A549 (cell line): ENCODE results near the gene ARHGAP18. TPM values are rescaled to one million over a fixed set of nuclear protein-coding genes. Genes with fewer than 3 reads are reported as not detected.

Experiments
- ATAC-seq, 2 experiments: fragments of 200-7000 bp in 1 of 2; fragments of >200 bp in 1 of 2; cut with Nextera tagmentation in 1 of 2; cut with Tn5 transposase in 1 of 2; 3 replicates each; pipeline versions ENCODE4 v1.8.0 to v1.9.1; 2018 to 2020; ENCODE audit warnings: mild to moderate bottlenecking in 1 of 2, moderate library complexity in 1 of 2
- CTCF ChIA-PET: fragments of 300-600 bp; sonication (Branson Sonifier 250); formaldehyde crosslinking; extraction: SDS; loops from one replicate; lab custom pipeline; 2021; ENCODE audit warnings: antibody characterized with exemption, inconsistent platforms; lab: Yijun Ruan, JAX
- POLR2A ChIA-PET: fragments of 350-600 bp; formaldehyde crosslinking; extraction: SDS; loops from one replicate; lab custom pipeline; 2021; ENCODE audit warnings: antibody characterized with exemption, inconsistent platforms; lab: Yijun Ruan, JAX
- DNase-seq, 2 experiments: peaks; one replicate each; pipeline versions ENCODE4 v3.0.0 to v3.0.0-alpha.2; 2011 to 2016; ENCODE audit warnings: low read depth in 1 of 2, low spot score in 1 of 2
- FAIRE-seq: peaks from 2 replicates; lab custom pipeline; 2011; peaks lifted over from hg19 to GRCh38; lab: Jason Lieb, UNC
- H3K27ac ChIP-seq, 2 experiments: fragments of >200 bp; sonication (Bioruptor Twin); formaldehyde crosslinking; 3 replicates each; pipeline ENCODE4 v1.5.1; 2016 to 2017
- H3K4me1 ChIP-seq: fragments of >200 bp; sonication (Bioruptor Twin); formaldehyde crosslinking; 3 replicates; pipeline ENCODE4 v1.6.1; 2016
- H3K4me2 ChIP-seq: fragments of >200 bp; sonication (Bioruptor Twin); formaldehyde crosslinking; 3 replicates; pipeline ENCODE4 v1.6.1; 2016
- H3K4me3 ChIP-seq: fragments of >200 bp; sonication (Bioruptor Twin); formaldehyde crosslinking; 3 replicates; pipeline ENCODE4 v1.5.1; 2016
- H3K9me3 ChIP-seq: fragments of >200 bp; sonication (Bioruptor Twin); formaldehyde crosslinking; 3 replicates; pipeline ENCODE4 v1.6.1; 2016
- BHLHE40 ChIP-seq: IDR thresholded peaks from 2 replicates; pipeline ENCODE4 v1.6.1; 2012; ENCODE audit warnings: low read depth, low read length, inconsistent platforms
- CHD4 ChIP-seq: fragments of 200-600 bp; sonication (generic); IDR thresholded peaks from 2 replicates; pipeline ENCODE4 v1.6.1; 2016; ENCODE audit warnings: antibody characterized with exemption, mild to moderate bottlenecking, borderline replicate concordance
- EHF ChIP-seq: fragments of 250-450 bp; sonication (Bioruptor Pico); IDR thresholded peaks from 2 replicates; pipeline ENCODE4 v1.5.0; 2020; ENCODE audit warnings: mild to moderate bottlenecking
- ESRRA ChIP-seq: fragments of 150-350 bp; IDR thresholded peaks from 2 replicates; pipeline ENCODE4 v1.6.1; 2014; ENCODE audit warnings: mild to moderate bottlenecking, low read length, borderline replicate concordance
- GATA3 ChIP-seq: IDR thresholded peaks from 2 replicates; pipeline ENCODE4 v1.6.1; 2012; ENCODE audit warnings: borderline replicate concordance
- HOXB5 ChIP-seq: fragments of 250-450 bp; sonication (Bioruptor Pico); IDR thresholded peaks from 2 replicates; pipeline ENCODE4 v1.5.0; 2020; ENCODE audit warnings: mild to moderate bottlenecking, moderate library complexity
- JUN ChIP-seq, 2 experiments: fragments of >200 bp; sonication (Bioruptor Twin); formaldehyde crosslinking; IDR thresholded peaks; 2 replicates in 1 of 2; 3 replicates in 1 of 2; pipeline ENCODE4 v1.6.1; 2016 to 2017
- POLR2AphosphoS2 ChIP-seq: conservative IDR thresholded peaks from 2 replicates; pipeline ENCODE4 v1.6.1; 2012; ENCODE audit warnings: low read length, improper control_type of control experiment, inconsistent platforms
- RAD21 ChIP-seq, 2 experiments: fragments of >200 bp in 1 of 2; sonication (Bioruptor Twin) in 1 of 2; formaldehyde crosslinking in 1 of 2; IDR thresholded peaks in 1 of 2; conservative IDR thresholded peaks in 1 of 2; 2 replicates in 1 of 2; 3 replicates in 1 of 2; pipeline ENCODE4 v1.6.1; 2012 to 2018; ENCODE audit warnings: inconsistent platforms in 1 of 2
- SMC3 ChIP-seq: fragments of >200 bp; sonication (Bioruptor Twin); formaldehyde crosslinking; IDR thresholded peaks from 3 replicates; pipeline ENCODE4 v1.6.1; 2018; ENCODE audit warnings: inconsistent platforms
- WGBS: methylation state at CpG from one replicate; pipeline ENCODE4 v1.1.6; 2017; ENCODE audit errors: missing lambda C conversion rate; 5-methylcytosine and 5-hydroxymethylcytosine counted together
- polyA plus RNA-seq, 4 experiments: library from polyadenylated mRNA; depleted of rRNA in 3 of 4; stranded (reverse); fragments of >200 nt; fragmentation: RNase III in 1 of 4; extraction: RNeasy Plus Mini Kit Qiagen cat#74134 plus additional on column Dnase treatment in 1 of 4; gene quantifications; 2 replicates in 3 of 4; 3 replicates in 1 of 4; pipeline ENCODE4 v1.2.3, GENCODE V29; 2011 to 2017
- TF ChIP-seq, protein P1 (sequence below): IDR thresholded peaks from 2 replicates; pipeline ENCODE4 v1.6.1; 2012
- TF ChIP-seq, protein P2 (sequence below): fragments of 200-600 bp; sonication (generic); IDR thresholded peaks from 2 replicates; pipeline ENCODE4 v1.6.1; 2016; ENCODE audit warnings: antibody characterized with exemption, mild to moderate bottlenecking, moderate library complexity
- TF ChIP-seq, protein P3 (sequence below): fragments of 250-450 bp; sonication (Bioruptor Pico); IDR thresholded peaks from 2 replicates; pipeline ENCODE4 v1.5.0; 2020; ENCODE audit warnings: low read depth, mild to moderate bottlenecking, moderate library complexity
- TF ChIP-seq, protein P4 (sequence below): fragments of >200 bp; sonication (Bioruptor Twin); formaldehyde crosslinking; IDR thresholded peaks from 2 replicates; pipeline ENCODE4 v1.6.1; 2016

The ARHGAP18 gene
- polyA plus RNA-seq, 2 of the 4 experiments (the other 2 are of a cell fraction), result 11.2 to 16.7 TPM

DNA sequence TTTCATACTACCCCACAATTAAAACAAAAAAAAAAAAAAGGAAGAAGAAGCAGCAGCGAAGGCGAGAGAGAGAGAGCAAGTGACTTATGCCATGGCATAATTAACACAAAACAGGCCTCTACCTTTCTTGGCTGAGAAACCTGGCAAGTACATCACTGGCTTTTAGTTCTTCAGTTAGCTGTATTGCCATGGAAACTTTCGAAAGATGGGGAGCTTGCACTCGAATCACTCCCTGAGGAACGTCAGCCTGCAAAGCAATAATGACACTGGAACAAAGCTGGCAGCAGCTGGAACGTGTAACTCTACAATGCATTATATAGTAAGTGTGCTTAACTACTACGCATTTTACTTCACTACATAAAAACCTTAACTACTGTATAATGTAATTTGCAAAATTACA lies 126.1 kb downstream of the ARHGAP18 start:
- ATAC-seq, result no peak
- 86% methylated on average over 7 of the region's 7 CpGs for WGBS
- no peaks in the 10 kb centered on the region for H3K4me1 ChIP-seq
- no peak for DNase-seq
- TF ChIP-seq, protein P1, sequence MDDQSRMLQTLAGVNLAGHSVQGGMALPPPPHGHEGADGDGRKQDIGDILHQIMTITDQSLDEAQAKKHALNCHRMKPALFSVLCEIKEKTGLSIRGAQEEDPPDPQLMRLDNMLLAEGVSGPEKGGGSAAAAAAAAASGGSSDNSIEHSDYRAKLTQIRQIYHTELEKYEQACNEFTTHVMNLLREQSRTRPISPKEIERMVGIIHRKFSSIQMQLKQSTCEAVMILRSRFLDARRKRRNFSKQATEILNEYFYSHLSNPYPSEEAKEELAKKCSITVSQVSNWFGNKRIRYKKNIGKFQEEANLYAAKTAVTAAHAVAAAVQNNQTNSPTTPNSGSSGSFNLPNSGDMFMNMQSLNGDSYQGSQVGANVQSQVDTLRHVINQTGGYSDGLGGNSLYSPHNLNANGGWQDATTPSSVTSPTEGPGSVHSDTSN, result no peak
- no peak for TF ChIP-seq ESRRA
- no peak for TF ChIP-seq POLR2AphosphoS2
- ChIA-PET POLR2A (no interaction called here), CTCF (interaction anchor here (0.7 to 1.7 kb wide), 3 partner anchors 14 to 311 kb away, joined by 3 to 6 read pairs (median 4); no protein-coding TSS in a partner anchor)
- FAIRE-seq, result no peak
- H3K27ac ChIP-seq, result no peak overlapping the region
- no peak overlapping the region for H3K4me3 ChIP-seq
- no peak overlapping the region for H3K4me2 ChIP-seq
- H3K9me3 ChIP-seq, result no peaks in the 10 kb centered on the region

DNA sequence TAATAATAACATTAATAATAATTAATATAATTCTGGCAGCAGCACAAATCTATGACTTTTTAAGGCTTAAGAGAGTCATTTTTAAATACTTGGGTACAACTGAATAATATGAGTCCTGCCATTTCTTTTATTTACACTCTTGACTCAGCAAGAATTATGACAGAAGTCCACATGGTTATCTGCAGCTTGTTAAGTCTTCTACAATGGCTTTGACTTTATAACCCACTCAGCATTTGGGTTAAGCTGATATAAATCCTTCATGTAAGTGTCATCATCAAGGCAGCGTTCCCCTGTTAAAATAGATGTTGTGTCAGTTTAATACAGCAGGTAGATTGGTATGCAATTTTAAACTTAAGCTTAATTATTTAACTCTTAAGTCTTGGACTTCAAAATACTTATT lies 131.7 kb downstream of the ARHGAP18 start:
- no peak overlapping the region for H3K4me2 ChIP-seq
- CTCF ChIA-PET, result no interaction called here
- WGBS, result 69% methylated on average over 1 of the region's 1 CpG
- no peak for DNase-seq
- no peak for FAIRE-seq
- H3K9me3 ChIP-seq, result no peaks in the 10 kb centered on the region
- H3K4me1 ChIP-seq, result peaks cover 11% of the 10 kb centered on the region; the same call in 1 of the 3 replicates
- H3K27ac ChIP-seq, result no peak overlapping the region
- no peak for TF ChIP-seq BHLHE40
- TF ChIP-seq, protein P2, sequence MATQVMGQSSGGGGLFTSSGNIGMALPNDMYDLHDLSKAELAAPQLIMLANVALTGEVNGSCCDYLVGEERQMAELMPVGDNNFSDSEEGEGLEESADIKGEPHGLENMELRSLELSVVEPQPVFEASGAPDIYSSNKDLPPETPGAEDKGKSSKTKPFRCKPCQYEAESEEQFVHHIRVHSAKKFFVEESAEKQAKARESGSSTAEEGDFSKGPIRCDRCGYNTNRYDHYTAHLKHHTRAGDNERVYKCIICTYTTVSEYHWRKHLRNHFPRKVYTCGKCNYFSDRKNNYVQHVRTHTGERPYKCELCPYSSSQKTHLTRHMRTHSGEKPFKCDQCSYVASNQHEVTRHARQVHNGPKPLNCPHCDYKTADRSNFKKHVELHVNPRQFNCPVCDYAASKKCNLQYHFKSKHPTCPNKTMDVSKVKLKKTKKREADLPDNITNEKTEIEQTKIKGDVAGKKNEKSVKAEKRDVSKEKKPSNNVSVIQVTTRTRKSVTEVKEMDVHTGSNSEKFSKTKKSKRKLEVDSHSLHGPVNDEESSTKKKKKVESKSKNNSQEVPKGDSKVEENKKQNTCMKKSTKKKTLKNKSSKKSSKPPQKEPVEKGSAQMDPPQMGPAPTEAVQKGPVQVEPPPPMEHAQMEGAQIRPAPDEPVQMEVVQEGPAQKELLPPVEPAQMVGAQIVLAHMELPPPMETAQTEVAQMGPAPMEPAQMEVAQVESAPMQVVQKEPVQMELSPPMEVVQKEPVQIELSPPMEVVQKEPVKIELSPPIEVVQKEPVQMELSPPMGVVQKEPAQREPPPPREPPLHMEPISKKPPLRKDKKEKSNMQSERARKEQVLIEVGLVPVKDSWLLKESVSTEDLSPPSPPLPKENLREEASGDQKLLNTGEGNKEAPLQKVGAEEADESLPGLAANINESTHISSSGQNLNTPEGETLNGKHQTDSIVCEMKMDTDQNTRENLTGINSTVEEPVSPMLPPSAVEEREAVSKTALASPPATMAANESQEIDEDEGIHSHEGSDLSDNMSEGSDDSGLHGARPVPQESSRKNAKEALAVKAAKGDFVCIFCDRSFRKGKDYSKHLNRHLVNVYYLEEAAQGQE, result no peak
- no peak for TF ChIP-seq CHD4
- TF ChIP-seq GATA3, result no peak
- TF ChIP-seq HOXB5 (CRISPR knock-in tag), result no peak
- TF ChIP-seq, protein P3, sequence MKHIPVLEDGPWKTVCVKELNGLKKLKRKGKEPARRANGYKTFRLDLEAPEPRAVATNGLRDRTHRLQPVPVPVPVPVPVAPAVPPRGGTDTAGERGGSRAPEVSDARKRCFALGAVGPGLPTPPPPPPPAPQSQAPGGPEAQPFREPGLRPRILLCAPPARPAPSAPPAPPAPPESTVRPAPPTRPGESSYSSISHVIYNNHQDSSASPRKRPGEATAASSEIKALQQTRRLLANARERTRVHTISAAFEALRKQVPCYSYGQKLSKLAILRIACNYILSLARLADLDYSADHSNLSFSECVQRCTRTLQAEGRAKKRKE (CRISPR knock-in tag), result no peak
- no peak for TF ChIP-seq EHF (CRISPR knock-in tag)
- TF ChIP-seq, all 56 proteins: peak for 0
- no peak for ATAC-seq
- no peak overlapping the region for H3K4me3 ChIP-seq
- POLR2A ChIA-PET, result no interaction called here

DNA sequence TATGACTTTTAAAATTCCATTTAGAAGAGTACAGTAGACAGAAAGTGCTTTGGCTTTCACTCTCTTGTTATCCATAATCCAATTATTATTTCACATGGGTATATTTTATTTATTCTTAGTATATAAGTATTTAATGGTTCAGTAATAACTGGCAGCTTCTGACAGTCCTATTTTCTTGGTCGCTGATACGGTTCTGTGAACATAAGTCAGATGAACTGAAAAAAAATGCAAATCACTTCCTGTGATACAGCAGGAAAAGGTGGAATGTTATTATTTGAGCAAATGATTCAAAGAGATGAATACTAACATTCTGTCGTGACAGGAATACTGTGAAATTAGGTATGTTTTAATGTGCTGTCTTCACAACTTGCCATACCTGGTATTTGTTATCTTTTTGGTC lies 132.3 kb downstream of the ARHGAP18 start:
- Histone ChIP-seq H3K4me1 (peaks cover 11% of the 10 kb centered on the region; the same call in 1 of the 3 replicates), H3K27ac (no peak overlapping the region), H3K9me3 (no peaks in the 10 kb centered on the region), H3K4me2 (no peak overlapping the region), H3K4me3 (no peak overlapping the region)
- CTCF ChIA-PET, result interaction anchor here (1.7 kb wide), 1 partner anchor 20 kb away, joined by 4 read pairs; no protein-coding TSS in a partner anchor
- WGBS, result 82% methylated on average over 3 of the region's 3 CpGs
- DNase-seq, result no peak
- no peak for ATAC-seq
- POLR2A ChIA-PET, result no interaction called here
- no peak for TF ChIP-seq RAD21 (conservative IDR thresholded peaks at IDR 0.05 in 1 of 2, IDR thresholded peaks at IDR 0.05 in 1 of 2)
- TF ChIP-seq JUN (IDR thresholded peaks at IDR 0.05), result no peak
- TF ChIP-seq SMC3, result no peak
- no peak for TF ChIP-seq ESRRA
- TF ChIP-seq, protein P4, sequence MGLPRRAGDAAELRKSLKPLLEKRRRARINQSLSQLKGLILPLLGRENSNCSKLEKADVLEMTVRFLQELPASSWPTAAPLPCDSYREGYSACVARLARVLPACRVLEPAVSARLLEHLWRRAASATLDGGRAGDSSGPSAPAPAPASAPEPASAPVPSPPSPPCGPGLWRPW, result no peak
- FAIRE-seq, result no peak
